ENCODE results near the gene GPR180.

The GPR180 gene

GRCh38 chr13:94598281-94598680, 3.4 kb upstream of the GPR180 start:
- Histone ChIP-seq H3K4me3 (ENCODE audit: low read depth, low read length) (no peak overlapping the region), H3K27ac (ENCODE audit: low read depth, low read length) (no peak overlapping the region), H3K9me3 (ENCODE audit: control insufficient read depth, insufficient read depth, low read length) (no peaks in the 10 kb centered on the region), H3K36me3 (ENCODE audit: control insufficient read depth, insufficient read depth, low read length) (peaks cover 8% of the 10 kb centered on the region; the same call in 1 of the 2 replicates), H3K4me1 (ENCODE audit: control insufficient read depth, insufficient read depth, low read length) (peaks cover 14% of the 10 kb centered on the region), H3K27me3 (ENCODE audit: control insufficient read depth, insufficient read depth, low read length) (peaks cover 12% of the 10 kb centered on the region), H3K9ac (ENCODE audit: low read depth, low read length) (no peak overlapping the region)

DNA sequence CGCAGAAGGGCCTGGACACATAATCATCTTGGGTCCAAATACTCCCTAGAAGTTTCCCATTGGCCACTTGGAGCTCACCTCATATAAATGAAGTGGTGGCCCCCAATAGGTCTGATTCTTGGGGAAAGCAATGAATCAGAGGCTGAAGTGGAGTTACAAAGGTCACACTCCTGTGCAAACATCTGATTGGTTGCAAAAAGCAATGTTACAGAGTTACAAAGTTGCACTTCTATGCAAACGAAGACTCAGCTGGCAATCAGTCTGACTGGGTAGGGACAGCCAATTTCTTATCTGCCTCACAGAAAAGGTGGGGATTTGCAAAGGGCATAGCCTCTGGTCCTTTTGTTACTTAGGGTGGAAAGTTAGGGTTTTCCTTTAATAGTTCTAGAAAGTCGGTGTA, 1.8 kb upstream of the GPR180 start:
- Histone ChIP-seq H3K9ac (ENCODE audit: low read depth, low read length) (no peak overlapping the region), H3K4me3 (ENCODE audit: low read depth, low read length) (no peak overlapping the region), H3K4me1 (ENCODE audit: control insufficient read depth, insufficient read depth, low read length) (peaks cover 8% of the 10 kb centered on the region), H3K27me3 (ENCODE audit: control insufficient read depth, insufficient read depth, low read length) (peaks cover 12% of the 10 kb centered on the region), H3K9me3 (ENCODE audit: control insufficient read depth, insufficient read depth, low read length) (no peaks in the 10 kb centered on the region), H3K36me3 (ENCODE audit: control insufficient read depth, insufficient read depth, low read length) (no peaks in the 10 kb centered on the region), H3K27ac (ENCODE audit: low read depth, low read length) (no peak overlapping the region)

GRCh38 chr13:94602467-94602866, 810 bp downstream of the GPR180 start:
- Histone ChIP-seq H3K27ac (ENCODE audit: low read depth, low read length) (peak overlapping the region; percentile 88), H3K9ac (ENCODE audit: low read depth, low read length) (peak overlapping the region; percentile 88), H3K36me3 (ENCODE audit: control insufficient read depth, insufficient read depth, low read length) (peaks cover 25% of the 10 kb centered on the region), H3K9me3 (ENCODE audit: control insufficient read depth, insufficient read depth, low read length) (no peaks in the 10 kb centered on the region), H3K27me3 (ENCODE audit: control insufficient read depth, insufficient read depth, low read length) (peaks cover 12% of the 10 kb centered on the region), H3K4me1 (ENCODE audit: control insufficient read depth, insufficient read depth, low read length) (peaks cover 3% of the 10 kb centered on the region), H3K4me3 (ENCODE audit: low read depth, low read length) (peak overlapping the region; percentile 94)

DNA sequence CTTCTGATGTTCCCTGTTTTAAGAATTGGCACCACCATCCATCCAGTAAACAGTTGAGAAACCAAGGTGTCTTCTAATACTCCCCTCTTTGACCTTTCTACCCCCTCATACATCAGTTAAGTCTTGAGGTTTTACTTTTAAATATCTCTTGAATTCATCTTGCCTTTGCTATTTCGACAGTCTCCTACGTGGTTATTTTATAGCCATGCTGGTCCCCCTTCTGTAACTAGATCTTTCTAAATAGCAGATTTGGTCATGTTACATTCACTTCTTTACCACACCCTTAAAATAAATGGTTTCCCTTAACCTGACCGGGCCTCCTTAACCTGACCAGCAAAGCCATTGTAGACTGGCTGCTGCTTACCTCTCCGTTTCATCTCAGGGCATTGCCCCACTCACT, 5.4 kb downstream of the GPR180 start:
- H3K9ac ChIP-seq (ENCODE audit: low read depth, low read length), result no peak overlapping the region
- peaks cover 68% of the 10 kb centered on the region for H3K36me3 ChIP-seq (ENCODE audit: control insufficient read depth, insufficient read depth, low read length)
- no peaks in the 10 kb centered on the region for H3K9me3 ChIP-seq (ENCODE audit: control insufficient read depth, insufficient read depth, low read length)
- H3K4me3 ChIP-seq (ENCODE audit: low read depth, low read length), result no peak overlapping the region
- H3K27me3 ChIP-seq (ENCODE audit: control insufficient read depth, insufficient read depth, low read length), result no peaks in the 10 kb centered on the region
- H3K27ac ChIP-seq (ENCODE audit: low read depth, low read length), result no peak overlapping the region
- H3K4me1 ChIP-seq (ENCODE audit: control insufficient read depth, insufficient read depth, low read length), result peaks cover 3% of the 10 kb centered on the region

DNA sequence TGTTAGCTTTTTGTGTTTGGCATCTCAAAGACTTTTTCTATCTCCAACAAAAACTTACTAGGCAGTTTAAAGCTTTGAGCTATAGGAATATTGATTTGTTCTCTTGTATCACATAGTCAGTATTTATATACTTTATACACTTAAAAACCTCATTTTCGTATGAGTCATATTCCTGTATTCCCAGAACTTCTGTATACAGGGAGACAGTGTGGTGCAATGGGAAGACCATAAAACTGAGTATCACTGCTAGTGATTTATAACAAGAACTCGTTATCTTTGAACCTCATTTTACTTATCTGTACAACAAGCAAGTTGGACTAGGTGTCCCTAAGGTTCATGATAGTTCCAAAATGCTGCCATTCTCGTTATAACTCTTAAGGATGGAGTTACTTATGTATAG, 6.3 kb downstream of the GPR180 start:
- no peak overlapping the region for H3K9ac ChIP-seq (ENCODE audit: low read depth, low read length)
- peaks cover 3% of the 10 kb centered on the region for H3K4me1 ChIP-seq (ENCODE audit: control insufficient read depth, insufficient read depth, low read length)
- no peaks in the 10 kb centered on the region for H3K27me3 ChIP-seq (ENCODE audit: control insufficient read depth, insufficient read depth, low read length)
- H3K9me3 ChIP-seq (ENCODE audit: control insufficient read depth, insufficient read depth, low read length), result no peaks in the 10 kb centered on the region
- no peak overlapping the region for H3K4me3 ChIP-seq (ENCODE audit: low read depth, low read length)
- peaks cover 77% of the 10 kb centered on the region for H3K36me3 ChIP-seq (ENCODE audit: control insufficient read depth, insufficient read depth, low read length)
- H3K27ac ChIP-seq (ENCODE audit: low read depth, low read length), result no peak overlapping the region

- Histone ChIP-seq H3K4me1 (ENCODE audit: control insufficient read depth, insufficient read depth, low read length) (no peaks in the 10 kb centered on the region; the same call in 1 of the 2 replicates), H3K9ac (ENCODE audit: low read depth, low read length) (no peak overlapping the region), H3K9me3 (ENCODE audit: control insufficient read depth, insufficient read depth, low read length) (no peaks in the 10 kb centered on the region), H3K4me3 (ENCODE audit: low read depth, low read length) (no peak overlapping the region), H3K36me3 (ENCODE audit: control insufficient read depth, insufficient read depth, low read length) (peaks cover 83% of the 10 kb centered on the region), H3K27me3 (ENCODE audit: control insufficient read depth, insufficient read depth, low read length) (no peaks in the 10 kb centered on the region), H3K27ac (ENCODE audit: low read depth, low read length) (no peak overlapping the region)
Observed at GRCh38 chr13:94608586-94608985, 6.9 kb downstream of the GPR180 start.

- no peak overlapping the region for H3K9ac ChIP-seq (ENCODE audit: low read depth, low read length)
- peaks cover 87% of the 10 kb centered on the region for H3K36me3 ChIP-seq (ENCODE audit: control insufficient read depth, insufficient read depth, low read length)
- H3K9me3 ChIP-seq (ENCODE audit: control insufficient read depth, insufficient read depth, low read length), result no peaks in the 10 kb centered on the region
- H3K27ac ChIP-seq (ENCODE audit: low read depth, low read length), result no peak overlapping the region
- no peaks in the 10 kb centered on the region for H3K27me3 ChIP-seq (ENCODE audit: control insufficient read depth, insufficient read depth, low read length)
- no peaks in the 10 kb centered on the region; the same call in 1 of the 2 replicates for H3K4me1 ChIP-seq (ENCODE audit: control insufficient read depth, insufficient read depth, low read length)
- no peak overlapping the region for H3K4me3 ChIP-seq (ENCODE audit: low read depth, low read length)
Observed at GRCh38 chr13:94609196-94609595, 7.5 kb downstream of the GPR180 start.

GRCh38 chr13:94610475-94610874, 8.8 kb downstream of the GPR180 start:
- no peak overlapping the region for H3K4me3 ChIP-seq (ENCODE audit: low read depth, low read length)
- H3K27me3 ChIP-seq (ENCODE audit: control insufficient read depth, insufficient read depth, low read length), result no peaks in the 10 kb centered on the region
- H3K27ac ChIP-seq (ENCODE audit: low read depth, low read length), result no peak overlapping the region
- H3K36me3 ChIP-seq (ENCODE audit: control insufficient read depth, insufficient read depth, low read length), result peaks cover 95% of the 10 kb centered on the region
- H3K9me3 ChIP-seq (ENCODE audit: control insufficient read depth, insufficient read depth, low read length), result no peaks in the 10 kb centered on the region
- H3K9ac ChIP-seq (ENCODE audit: low read depth, low read length), result no peak overlapping the region
- H3K4me1 ChIP-seq (ENCODE audit: control insufficient read depth, insufficient read depth, low read length), result no peaks in the 10 kb centered on the region; the same call in 1 of the 2 replicates

DNA sequence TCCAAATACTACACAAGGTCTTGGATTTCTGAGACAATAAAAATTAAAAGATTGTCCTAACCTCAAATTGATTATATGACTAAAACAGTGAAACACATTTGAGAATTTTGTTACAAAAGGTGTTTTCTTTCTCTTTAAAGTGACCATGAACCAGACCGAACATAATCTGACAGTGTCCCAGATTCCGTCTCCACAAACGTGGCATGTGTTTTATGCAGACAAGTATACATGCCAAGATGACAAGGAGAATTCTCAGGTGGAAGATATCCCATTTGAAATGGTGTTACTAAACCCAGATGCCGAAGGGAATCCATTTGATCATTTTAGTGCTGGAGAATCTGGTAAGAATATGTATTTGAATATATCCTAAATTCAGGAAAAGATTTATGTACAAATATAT, 10.4 kb downstream of the GPR180 start:
- H3K27ac ChIP-seq (ENCODE audit: low read depth, low read length), result no peak overlapping the region
- H3K36me3 ChIP-seq (ENCODE audit: control insufficient read depth, insufficient read depth, low read length), result peaks cover 79% of the 10 kb centered on the region
- H3K27me3 ChIP-seq (ENCODE audit: control insufficient read depth, insufficient read depth, low read length), result no peaks in the 10 kb centered on the region

GRCh38 chr13:94613051-94613450, 11.4 kb downstream of the GPR180 start:
- Histone ChIP-seq H3K4me1 (ENCODE audit: control insufficient read depth, insufficient read depth, low read length) (no peaks in the 10 kb centered on the region; the same call in 1 of the 2 replicates), H3K36me3 (ENCODE audit: control insufficient read depth, insufficient read depth, low read length) (peaks cover 70% of the 10 kb centered on the region), H3K9ac (ENCODE audit: low read depth, low read length) (no peak overlapping the region), H3K4me3 (ENCODE audit: low read depth, low read length) (no peak overlapping the region), H3K9me3 (ENCODE audit: control insufficient read depth, insufficient read depth, low read length) (no peaks in the 10 kb centered on the region), H3K27me3 (ENCODE audit: control insufficient read depth, insufficient read depth, low read length) (no peaks in the 10 kb centered on the region), H3K27ac (ENCODE audit: low read depth, low read length) (no peak overlapping the region)

More for the DNA sequence above, 10.4 kb downstream of the GPR180 start:
- Histone ChIP-seq H3K9me3 (ENCODE audit: control insufficient read depth, insufficient read depth, low read length) (no peaks in the 10 kb centered on the region), H3K4me1 (ENCODE audit: control insufficient read depth, insufficient read depth, low read length) (no peaks in the 10 kb centered on the region; the same call in 1 of the 2 replicates), H3K9ac (ENCODE audit: low read depth, low read length) (no peak overlapping the region), H3K4me3 (ENCODE audit: low read depth, low read length) (no peak overlapping the region)

DNA sequence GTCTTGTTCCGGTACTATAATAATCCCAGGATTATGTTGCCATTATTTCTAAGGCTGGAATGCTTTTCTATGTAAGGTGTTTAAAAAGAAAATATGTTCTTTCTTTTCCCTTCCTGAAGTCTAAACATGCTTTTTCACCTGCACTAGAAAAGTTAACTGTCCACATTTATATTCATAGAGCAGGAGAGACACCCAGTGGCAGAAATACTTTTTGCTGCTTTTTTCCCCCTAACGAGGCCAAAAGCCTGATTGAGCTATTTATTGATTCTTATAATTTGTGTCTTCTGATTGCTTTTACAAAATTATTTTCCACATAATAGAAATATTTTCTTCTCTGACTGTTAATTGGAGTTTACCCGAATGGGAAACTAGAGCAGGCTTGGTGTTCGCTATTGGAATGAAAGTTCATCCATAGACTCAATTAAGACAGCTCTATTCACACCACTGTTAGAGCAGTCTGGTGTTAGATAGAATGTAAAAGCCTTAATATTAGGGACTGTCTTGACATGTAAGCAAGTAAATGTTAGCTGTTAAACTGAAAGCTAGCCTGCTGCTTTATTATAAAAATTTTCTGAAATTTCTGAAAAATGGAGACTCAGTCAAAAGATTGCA, 15.8 kb downstream of the GPR180 start:
- H3K4me1 ChIP-seq (ENCODE audit: control insufficient read depth, insufficient read depth, low read length), result no peaks in the 10 kb centered on the region
- H3K27ac ChIP-seq (ENCODE audit: low read depth, low read length), result no peak overlapping the region
- no peaks in the 10 kb centered on the region for H3K9me3 ChIP-seq (ENCODE audit: control insufficient read depth, insufficient read depth, low read length)
- H3K27me3 ChIP-seq (ENCODE audit: control insufficient read depth, insufficient read depth, low read length), result no peaks in the 10 kb centered on the region
- H3K36me3 ChIP-seq (ENCODE audit: control insufficient read depth, insufficient read depth, low read length), result peaks cover 59% of the 10 kb centered on the region
- no peak overlapping the region for H3K9ac ChIP-seq (ENCODE audit: low read depth, low read length)
- H3K4me3 ChIP-seq (ENCODE audit: low read depth, low read length), result no peak overlapping the region
